HL-60 (cell line): ENCODE data around the gene MYOF.

Source experiments
- DNase-seq, 2 experiments: peaks; one replicate each; pipeline ENCODE4 v3.0.0-alpha.2; 2010 to 2020; ENCODE audit warnings: low read depth in 1 of 2, low spot score in 1 of 2
- H3K27ac ChIP-seq: fragments of 250-450 bp; sonication (Bioruptor Pico); replicated peaks from 2 replicates; pipeline ENCODE4 v1.5.1; 2020; ENCODE audit warnings: mild to moderate bottlenecking, moderate library complexity
- H3K27me3 ChIP-seq: fragments of 250-450 bp; sonication (Bioruptor Pico); 2 replicates; pipeline ENCODE4 v1.5.1; 2021; ENCODE audit warnings: mild to moderate bottlenecking, moderate library complexity; ENCODE audit not compliant: insufficient read depth, poor library complexity, severe bottlenecking
- H3K4me3 ChIP-seq: replicated peaks from 2 replicates; pipeline ENCODE4 v1.5.1; 2011; ENCODE audit warnings: mild to moderate bottlenecking, control low read depth, low read length; ENCODE audit not compliant: insufficient read depth
- GABPA ChIP-seq: IDR thresholded peaks from 2 replicates; pipeline ENCODE4 v1.6.1; 2012; ENCODE audit warnings: low read depth
- POLR2AphosphoS5 ChIP-seq: IDR thresholded peaks from 2 replicates; pipeline ENCODE4 v1.6.1; 2012; ENCODE audit warnings: low read depth
- SPI1 ChIP-seq: IDR thresholded peaks from 2 replicates; pipeline ENCODE4 v1.6.1; 2012; ENCODE audit warnings: low read depth, mild to moderate bottlenecking, borderline replicate concordance
- TF ChIP-seq, protein P1 (sequence below): IDR thresholded peaks from one replicate; pipeline ENCODE4 v1.5.1; 2011; ENCODE audit warnings: low read length, control low read depth, inconsistent platforms; ENCODE audit not compliant: insufficient read depth
- TF ChIP-seq, protein P2 (sequence below): IDR thresholded peaks from 2 replicates; pipeline ENCODE4 v1.6.1; 2012; ENCODE audit warnings: low read depth; ENCODE audit not compliant: insufficient replicate concordance

Gene MYOF

DNA sequence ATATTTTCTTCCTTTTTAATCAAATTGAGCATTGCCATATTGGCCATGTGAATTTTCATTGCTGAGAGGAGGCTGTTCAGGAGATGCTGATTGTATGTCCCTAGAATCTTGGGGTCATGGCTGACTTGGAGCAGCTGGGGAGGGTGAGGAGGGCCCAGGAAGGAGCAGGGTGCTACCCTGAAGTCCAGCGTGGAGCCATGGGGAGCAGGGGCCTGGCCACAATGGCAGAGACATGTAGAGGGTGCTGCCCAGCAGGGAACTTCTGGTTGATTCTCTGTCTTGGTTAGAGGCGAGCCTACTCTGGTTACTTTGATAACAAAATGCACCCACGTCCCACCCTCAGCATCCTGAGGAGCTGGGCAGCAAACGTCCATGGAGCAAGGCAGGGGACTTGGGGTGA lies 186.0 kb downstream of the MYOF start:
- no peak for DNase-seq
- H3K4me3 ChIP-seq = no peak overlapping the region
- H3K27ac ChIP-seq = no peak overlapping the region
- H3K27me3 ChIP-seq = no peaks in the 10 kb centered on the region
- TF ChIP-seq, protein P1, sequence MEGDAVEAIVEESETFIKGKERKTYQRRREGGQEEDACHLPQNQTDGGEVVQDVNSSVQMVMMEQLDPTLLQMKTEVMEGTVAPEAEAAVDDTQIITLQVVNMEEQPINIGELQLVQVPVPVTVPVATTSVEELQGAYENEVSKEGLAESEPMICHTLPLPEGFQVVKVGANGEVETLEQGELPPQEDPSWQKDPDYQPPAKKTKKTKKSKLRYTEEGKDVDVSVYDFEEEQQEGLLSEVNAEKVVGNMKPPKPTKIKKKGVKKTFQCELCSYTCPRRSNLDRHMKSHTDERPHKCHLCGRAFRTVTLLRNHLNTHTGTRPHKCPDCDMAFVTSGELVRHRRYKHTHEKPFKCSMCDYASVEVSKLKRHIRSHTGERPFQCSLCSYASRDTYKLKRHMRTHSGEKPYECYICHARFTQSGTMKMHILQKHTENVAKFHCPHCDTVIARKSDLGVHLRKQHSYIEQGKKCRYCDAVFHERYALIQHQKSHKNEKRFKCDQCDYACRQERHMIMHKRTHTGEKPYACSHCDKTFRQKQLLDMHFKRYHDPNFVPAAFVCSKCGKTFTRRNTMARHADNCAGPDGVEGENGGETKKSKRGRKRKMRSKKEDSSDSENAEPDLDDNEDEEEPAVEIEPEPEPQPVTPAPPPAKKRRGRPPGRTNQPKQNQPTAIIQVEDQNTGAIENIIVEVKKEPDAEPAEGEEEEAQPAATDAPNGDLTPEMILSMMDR = no peak
- TF ChIP-seq POLR2AphosphoS5 (no peak), GABPA (no peak)

DNA sequence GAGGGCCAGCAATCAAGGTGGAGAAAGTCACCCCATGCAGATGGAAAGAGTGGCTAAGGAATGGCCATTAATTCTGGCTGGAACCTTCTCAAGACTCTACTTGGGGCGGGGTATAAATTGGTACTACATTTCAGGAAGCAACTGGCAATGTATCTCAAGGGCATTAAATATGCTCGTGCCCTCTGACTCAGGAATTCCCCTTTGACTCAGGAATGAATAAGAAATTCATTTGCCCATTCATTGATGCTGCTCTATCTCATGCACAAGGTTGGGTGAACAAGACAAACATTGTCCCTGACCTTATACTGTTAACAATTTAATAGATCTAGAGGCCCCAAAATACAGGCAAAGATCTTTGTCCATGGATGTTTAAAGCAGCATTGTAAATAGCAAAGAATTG lies 188.1 kb downstream of the MYOF start:
- Histone ChIP-seq H3K27me3 (no peaks in the 10 kb centered on the region), H3K4me3 (no peak overlapping the region), H3K27ac (no peak overlapping the region)
- TF ChIP-seq GABPA (no peak), POLR2AphosphoS5 (no peak), SPI1 (no peak)
- TF ChIP-seq, protein P2, sequence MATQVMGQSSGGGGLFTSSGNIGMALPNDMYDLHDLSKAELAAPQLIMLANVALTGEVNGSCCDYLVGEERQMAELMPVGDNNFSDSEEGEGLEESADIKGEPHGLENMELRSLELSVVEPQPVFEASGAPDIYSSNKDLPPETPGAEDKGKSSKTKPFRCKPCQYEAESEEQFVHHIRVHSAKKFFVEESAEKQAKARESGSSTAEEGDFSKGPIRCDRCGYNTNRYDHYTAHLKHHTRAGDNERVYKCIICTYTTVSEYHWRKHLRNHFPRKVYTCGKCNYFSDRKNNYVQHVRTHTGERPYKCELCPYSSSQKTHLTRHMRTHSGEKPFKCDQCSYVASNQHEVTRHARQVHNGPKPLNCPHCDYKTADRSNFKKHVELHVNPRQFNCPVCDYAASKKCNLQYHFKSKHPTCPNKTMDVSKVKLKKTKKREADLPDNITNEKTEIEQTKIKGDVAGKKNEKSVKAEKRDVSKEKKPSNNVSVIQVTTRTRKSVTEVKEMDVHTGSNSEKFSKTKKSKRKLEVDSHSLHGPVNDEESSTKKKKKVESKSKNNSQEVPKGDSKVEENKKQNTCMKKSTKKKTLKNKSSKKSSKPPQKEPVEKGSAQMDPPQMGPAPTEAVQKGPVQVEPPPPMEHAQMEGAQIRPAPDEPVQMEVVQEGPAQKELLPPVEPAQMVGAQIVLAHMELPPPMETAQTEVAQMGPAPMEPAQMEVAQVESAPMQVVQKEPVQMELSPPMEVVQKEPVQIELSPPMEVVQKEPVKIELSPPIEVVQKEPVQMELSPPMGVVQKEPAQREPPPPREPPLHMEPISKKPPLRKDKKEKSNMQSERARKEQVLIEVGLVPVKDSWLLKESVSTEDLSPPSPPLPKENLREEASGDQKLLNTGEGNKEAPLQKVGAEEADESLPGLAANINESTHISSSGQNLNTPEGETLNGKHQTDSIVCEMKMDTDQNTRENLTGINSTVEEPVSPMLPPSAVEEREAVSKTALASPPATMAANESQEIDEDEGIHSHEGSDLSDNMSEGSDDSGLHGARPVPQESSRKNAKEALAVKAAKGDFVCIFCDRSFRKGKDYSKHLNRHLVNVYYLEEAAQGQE = no peak
- TF ChIP-seq, protein P1 = no peak
- no peak for DNase-seq

DNA sequence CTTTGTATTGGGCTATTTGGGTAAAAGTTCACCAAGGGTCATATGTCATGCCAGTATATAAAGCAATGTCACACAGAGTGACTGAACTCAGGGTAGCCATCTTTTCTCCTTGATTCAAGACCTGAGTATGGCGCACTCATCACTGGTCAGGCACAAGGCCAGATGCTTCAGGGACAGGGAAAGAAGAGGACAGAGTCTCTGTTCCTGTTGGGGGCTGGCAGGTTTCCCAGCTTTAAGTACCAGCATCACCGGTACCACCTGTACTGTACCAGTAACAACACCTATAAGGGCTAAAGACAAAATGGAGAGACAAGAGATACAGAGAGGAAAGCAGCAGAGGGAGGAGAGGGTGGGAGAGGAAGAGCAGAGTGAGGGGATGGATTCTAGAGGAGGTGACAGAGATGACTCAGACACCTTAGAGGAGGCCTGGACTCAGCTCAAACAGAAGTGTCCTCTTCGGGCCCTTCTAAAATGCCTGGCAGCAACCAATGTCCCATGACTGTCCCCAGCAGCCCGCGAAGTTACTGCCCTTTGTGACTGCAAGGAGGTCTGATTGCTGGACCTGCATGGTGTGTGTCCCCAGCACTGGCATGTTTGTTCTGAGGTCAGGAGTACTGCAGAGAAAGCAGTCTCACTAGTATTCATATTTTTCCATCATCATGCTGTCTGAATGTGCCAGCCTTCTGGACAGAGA lies 191.3 kb downstream of the MYOF start:
- H3K27me3 ChIP-seq = no peaks in the 10 kb centered on the region
- no peak for DNase-seq
- H3K27ac ChIP-seq = no peak overlapping the region
- H3K4me3 ChIP-seq = no peak overlapping the region
- TF ChIP-seq SPI1 (no peak), POLR2AphosphoS5 (no peak), GABPA (no peak)
- TF ChIP-seq, protein P2 = no peak
- TF ChIP-seq, protein P1 = no peak
